Endothelial cell of umbilical vein (primary cell): Measurements from ENCODE around the gene TRIM14. TPM values are rescaled to one million over a fixed set of nuclear protein-coding genes. Genes with fewer than 3 reads are reported as not detected.

Experiments used
- BruUV-seq: library from RNA; stranded (reverse); fragments of 400-500 nt; replicated peaks from 2 replicates; lab custom pipeline; 2021; lab: Mats Ljungman, UMichigan
- CTCF ChIA-PET: fragments of 300-600, 350-600 bp; sonication (Branson Sonifier 250); formaldehyde crosslinking; loops from one replicate; lab custom pipeline; 2021; ENCODE audit warnings: antibody characterized with exemption, inconsistent platforms; lab: Charles Lee
- POLR2A ChIA-PET: fragments of 300-600, 350-600 bp; sonication (Branson Sonifier 250); formaldehyde crosslinking; loops from one replicate; lab custom pipeline; 2021; ENCODE audit warnings: antibody characterized with exemption, inconsistent platforms; lab: Charles Lee
- DNase-seq: peaks from one replicate; pipeline ENCODE4 v3.0.0-alpha.2; 2011; ENCODE audit warnings: low read depth, low spot score
- FAIRE-seq: peaks from 2 replicates; lab custom pipeline; 2011; peaks lifted over from hg19 to GRCh38; lab: Jason Lieb, UNC
- H2AFZ ChIP-seq: 2 replicates; pipeline ENCODE4 v1.6.0; 2012; ENCODE audit warnings: low read depth, low read length, control low read depth, inconsistent platforms
- H3K27ac ChIP-seq: 2 replicates; pipeline ENCODE4 v1.5.1; 2011; ENCODE audit warnings: low read depth, mild to moderate bottlenecking, control low read depth, low read length, moderate library complexity; ENCODE audit not compliant: insufficient read depth
- H3K27me3 ChIP-seq, 2 experiments: 2 replicates each; pipeline versions ENCODE4 v1.6.0 to v1.6.1; 2011; ENCODE audit warnings: low read length in 2 of 2, mixed read lengths in 1 of 2; ENCODE audit not compliant: control insufficient read depth in 2 of 2, insufficient read depth in 2 of 2
- H3K36me3 ChIP-seq, 2 experiments: 2 replicates in 1 of 2; 3 replicates in 1 of 2; pipeline ENCODE4 v1.5.1; 2011; ENCODE audit warnings: low read length in 2 of 2, mild to moderate bottlenecking in 1 of 2, moderate library complexity in 1 of 2; ENCODE audit not compliant: control insufficient read depth in 2 of 2, insufficient read depth in 2 of 2; ENCODE audit errors: extremely low read depth in 1 of 2
- H3K4me1 ChIP-seq: 3 replicates; pipeline ENCODE4 v1.5.1; 2011; ENCODE audit warnings: mild to moderate bottlenecking, low read length; ENCODE audit not compliant: control insufficient read depth, insufficient read depth; ENCODE audit errors: extremely low read depth
- H3K4me2 ChIP-seq: 2 replicates; pipeline ENCODE4 v1.6.1; 2011; ENCODE audit warnings: low read length, control low read depth, mixed read lengths; ENCODE audit not compliant: insufficient read depth
- H3K4me3 ChIP-seq, 3 experiments: fragments of 200-600 bp in 1 of 3; sonication (generic), shearing (Covaris generic) in 1 of 3; replicated peaks in 1 of 3; 2 replicates each; pipeline ENCODE4 v1.5.1; 2011 to 2016; ENCODE audit warnings: control low read depth in 3 of 3, low read length in 3 of 3, mild to moderate bottlenecking in 2 of 3, inconsistent platforms in 1 of 3, low read depth in 1 of 3, moderate library complexity in 1 of 3; ENCODE audit not compliant: insufficient read depth in 1 of 3
- H3K79me2 ChIP-seq: 2 replicates; pipeline ENCODE4 v1.6.0; 2012; ENCODE audit warnings: low read length, inconsistent platforms; ENCODE audit not compliant: control insufficient read depth, insufficient read depth
- H3K9ac ChIP-seq: replicated peaks from 2 replicates; pipeline ENCODE3; 2011; ENCODE audit warnings: low read length, control low read depth; ENCODE audit not compliant: insufficient read depth; ENCODE audit errors: extremely low read depth
- H3K9me1 ChIP-seq: replicated peaks from 3 replicates; pipeline ENCODE4 v1.6.0; 2011; ENCODE audit warnings: mild to moderate bottlenecking, low read length; ENCODE audit not compliant: control insufficient read depth, insufficient read depth; ENCODE audit errors: extremely low read depth
- H3K9me3 ChIP-seq: replicated peaks from 2 replicates; pipeline ENCODE4 v1.5.1; 2012; ENCODE audit warnings: low read length, inconsistent platforms; ENCODE audit not compliant: control insufficient read depth, insufficient read depth
- H4K20me1 ChIP-seq: replicated peaks from 2 replicates; pipeline ENCODE3; 2011; ENCODE audit warnings: mild to moderate bottlenecking, low read length; ENCODE audit not compliant: control insufficient read depth, insufficient read depth; ENCODE audit errors: extremely low read depth
- EZH2 ChIP-seq: IDR thresholded peaks from 2 replicates; pipeline ENCODE4 v1.6.1; 2012; ENCODE audit warnings: borderline replicate concordance, low read depth, mild to moderate bottlenecking, moderate library complexity, low read length, inconsistent platforms; ENCODE audit not compliant: severe bottlenecking
- FOS ChIP-seq: IDR thresholded peaks from 2 replicates; pipeline ENCODE4 v1.6.1; 2011; ENCODE audit warnings: mild to moderate bottlenecking, low read length, moderate library complexity, borderline replicate concordance; ENCODE audit not compliant: insufficient read depth
- GATA2 ChIP-seq: IDR thresholded peaks from 2 replicates; pipeline ENCODE4 v1.7.0; 2011; ENCODE audit warnings: low read depth, mild to moderate bottlenecking, moderate library complexity, mixed read lengths, low read length; ENCODE audit not compliant: insufficient read length, insufficient read depth
- JUN ChIP-seq: IDR thresholded peaks from 2 replicates; pipeline ENCODE4 v1.6.1; 2011; ENCODE audit warnings: borderline replicate concordance, low read depth; ENCODE audit not compliant: insufficient read length, insufficient read depth
- MYC ChIP-seq: IDR thresholded peaks from one replicate; pipeline ENCODE4 v1.6.1; 2011; ENCODE audit warnings: mild to moderate bottlenecking, low read depth, low read length
- POLR2A ChIP-seq: IDR thresholded peaks from 2 replicates; pipeline ENCODE4 v1.6.1; 2012; ENCODE audit warnings: low read depth, mild to moderate bottlenecking, control low read depth, low read length
- POLR2AphosphoS5 ChIP-seq: IDR thresholded peaks from 2 replicates; pipeline ENCODE4 v1.6.1; 2012; ENCODE audit warnings: low read depth, mild to moderate bottlenecking, control low read depth, low read length, moderate library complexity; ENCODE audit not compliant: insufficient read depth
- dilution Hi-C: fragments of 300-500 bp; cut with MboI; formaldehyde crosslinking; loops from one replicate; pipeline ENCODE4 v1.15.0; 2019; ENCODE audit warnings: low sequenced_read_pairs; ENCODE audit not compliant: extremely low pct_ligation_motif_present
- intact Hi-C: fragments of 100-400 bp; cut with micrococcal nuclease; formaldehyde crosslinking; loops from one replicate; pipeline ENCODE4 v1.10.0; 2022
- polyA plus RNA-seq, 4 experiments: library from polyadenylated mRNA; depleted of rRNA in 3 of 4; stranded (reverse) in 3 of 4; unstranded in 1 of 4; fragments of >200 nt; gene quantifications; 2 replicates each; pipeline versions ENCODE4 v1.2.1 to v1.2.3, GENCODE V29; 2011 to 2012; ENCODE audit warnings: missing spikeins in 1 of 4
- total RNA-seq: library from RNA; stranded (reverse); gene quantifications from 2 replicates; pipeline ENCODE4 v1.2.3, GENCODE V29; 2021
- TF ChIP-seq, protein P1 (sequence below), 2 donors: IDR thresholded peaks; 1 replicate in 1 of 2; 2 replicates in 1 of 2; pipeline ENCODE4 v1.5.1; 2011; ENCODE audit warnings: low read length in 2 of 2, mild to moderate bottlenecking in 2 of 2, moderate library complexity in 2 of 2, control low read depth in 1 of 2, inconsistent platforms in 1 of 2, low read depth in 1 of 2; ENCODE audit not compliant: insufficient read depth in 1 of 2; ENCODE audit errors: extremely low read depth in 1 of 2
- TF ChIP-seq, protein P2 (sequence below): IDR thresholded peaks from 2 replicates; pipeline ENCODE4 v1.6.1; 2011; ENCODE audit not compliant: insufficient read depth, insufficient read length

TRIM14 gene
- total and polyA plus RNA-seq, 2 donors (not counting 3 experiments of a cell fraction or from before 2014, with no cell fraction given), result 4.8 to 10.7 TPM

DNA sequence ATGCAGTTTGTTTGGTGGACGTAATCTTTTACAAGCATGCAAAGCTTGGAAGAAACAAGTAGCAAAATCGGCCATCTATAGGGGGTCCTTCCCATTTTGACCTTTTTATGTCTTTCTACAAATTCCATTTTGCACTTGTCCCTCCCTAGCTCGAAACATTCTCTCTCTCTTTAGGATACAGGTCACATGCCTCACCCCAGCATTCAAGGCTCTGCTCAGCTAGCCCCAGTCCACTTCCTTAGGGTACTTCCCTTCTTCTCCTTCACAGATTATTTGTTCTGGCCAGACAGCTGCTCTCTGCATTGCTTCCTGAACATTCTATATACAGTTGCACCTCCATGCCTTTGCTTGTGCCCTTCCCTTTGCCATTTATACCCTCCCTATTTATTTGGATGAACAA is 31.7 kb upstream of the TRIM14 start:
- no peaks in the 10 kb centered on the region for H4K20me1 ChIP-seq
- H3K27me3 ChIP-seq, result peaks cover 0 to 2% of the 10 kb centered on the region in 2 experiments
- H3K9ac ChIP-seq, result no peak overlapping the region
- H3K9me3 ChIP-seq, result no peaks in the 10 kb centered on the region
- H3K4me3 ChIP-seq, result no peak overlapping the region
- no peaks in the 10 kb centered on the region for H3K79me2 ChIP-seq
- TF ChIP-seq EZH2, result no peak
- TF ChIP-seq GATA2, result no peak
- TF ChIP-seq, protein P1, sequence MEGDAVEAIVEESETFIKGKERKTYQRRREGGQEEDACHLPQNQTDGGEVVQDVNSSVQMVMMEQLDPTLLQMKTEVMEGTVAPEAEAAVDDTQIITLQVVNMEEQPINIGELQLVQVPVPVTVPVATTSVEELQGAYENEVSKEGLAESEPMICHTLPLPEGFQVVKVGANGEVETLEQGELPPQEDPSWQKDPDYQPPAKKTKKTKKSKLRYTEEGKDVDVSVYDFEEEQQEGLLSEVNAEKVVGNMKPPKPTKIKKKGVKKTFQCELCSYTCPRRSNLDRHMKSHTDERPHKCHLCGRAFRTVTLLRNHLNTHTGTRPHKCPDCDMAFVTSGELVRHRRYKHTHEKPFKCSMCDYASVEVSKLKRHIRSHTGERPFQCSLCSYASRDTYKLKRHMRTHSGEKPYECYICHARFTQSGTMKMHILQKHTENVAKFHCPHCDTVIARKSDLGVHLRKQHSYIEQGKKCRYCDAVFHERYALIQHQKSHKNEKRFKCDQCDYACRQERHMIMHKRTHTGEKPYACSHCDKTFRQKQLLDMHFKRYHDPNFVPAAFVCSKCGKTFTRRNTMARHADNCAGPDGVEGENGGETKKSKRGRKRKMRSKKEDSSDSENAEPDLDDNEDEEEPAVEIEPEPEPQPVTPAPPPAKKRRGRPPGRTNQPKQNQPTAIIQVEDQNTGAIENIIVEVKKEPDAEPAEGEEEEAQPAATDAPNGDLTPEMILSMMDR (IDR thresholded peaks at IDR 0.05; ENCODE audit: extremely low read depth in 1 of 2, insufficient read depth in 1 of 2, low read depth in 1 of 2, low read length in 2 of 2), result no peak
- BruUV-seq, result no TSS peak
- H3K27ac ChIP-seq, result no peak overlapping the region
- CTCF ChIA-PET, result no interaction called here
- H3K4me2 ChIP-seq, result no peak overlapping the region
- H3K4me1 ChIP-seq, result no peaks in the 10 kb centered on the region
- intact Hi-C loops (no loop called here), dilution Hi-C loops (no loop called here)
- FAIRE-seq (no peak), DNase-seq (no peak)
- POLR2A ChIA-PET, result no interaction called here
- H3K36me3 ChIP-seq, result no peaks in the 10 kb centered on the region
- H2AFZ ChIP-seq, result no peak overlapping the region
- no peaks in the 10 kb centered on the region for H3K9me1 ChIP-seq

- DNase-seq (no peak), FAIRE-seq (no peak)
- H3K4me2 ChIP-seq, result no peak overlapping the region
- ChIA-PET CTCF (interaction anchor here (1.0 kb wide), 1 partner anchor 22 kb away, joined by 3 read pairs; no protein-coding TSS in a partner anchor), POLR2A (no interaction called here)
- BruUV-seq, result no TSS peak
- TF ChIP-seq FOS, result no peak
- no peak for TF ChIP-seq JUN
- no peak for TF ChIP-seq POLR2A
- no peak for TF ChIP-seq GATA2
- TF ChIP-seq, protein P1 (IDR thresholded peaks at IDR 0.05; ENCODE audit: extremely low read depth in 1 of 2, insufficient read depth in 1 of 2, low read depth in 1 of 2, low read length in 2 of 2), result no peak
- no peak for TF ChIP-seq POLR2AphosphoS5
- no peak for TF ChIP-seq MYC
- TF ChIP-seq EZH2, result no peak
- TF ChIP-seq, protein P2, sequence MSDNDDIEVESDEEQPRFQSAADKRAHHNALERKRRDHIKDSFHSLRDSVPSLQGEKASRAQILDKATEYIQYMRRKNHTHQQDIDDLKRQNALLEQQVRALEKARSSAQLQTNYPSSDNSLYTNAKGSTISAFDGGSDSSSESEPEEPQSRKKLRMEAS, result no peak
- H4K20me1 ChIP-seq, result no peaks in the 10 kb centered on the region
- no peaks in the 10 kb centered on the region for H3K9me3 ChIP-seq
- intact Hi-C loops, result no loop called here
- H3K4me3 ChIP-seq, result no peak overlapping the region
- dilution Hi-C loops, result no loop called here
- H3K9me1 ChIP-seq, result no peaks in the 10 kb centered on the region
- H3K9ac ChIP-seq, result no peak overlapping the region
- H3K36me3 ChIP-seq, result no peaks in the 10 kb centered on the region
- no peak overlapping the region for H3K27ac ChIP-seq
- H2AFZ ChIP-seq, result no peak overlapping the region
- H3K27me3 ChIP-seq, result peaks cover 0 to 2% of the 10 kb centered on the region in 2 experiments
- no peaks in the 10 kb centered on the region for H3K79me2 ChIP-seq
- H3K4me1 ChIP-seq, result no peaks in the 10 kb centered on the region
Observed at GRCh38 chr9:98150164-98150563, 31.1 kb upstream of the TRIM14 start.
